Measurements from ENCODE around the gene SYT1. TPM values are rescaled to one million over a fixed set of nuclear protein-coding genes. Genes with fewer than 3 reads are reported as not detected.

SYT1 gene
- total RNA-seq, 2 experiments from 2014 or later: not detected

DNA sequence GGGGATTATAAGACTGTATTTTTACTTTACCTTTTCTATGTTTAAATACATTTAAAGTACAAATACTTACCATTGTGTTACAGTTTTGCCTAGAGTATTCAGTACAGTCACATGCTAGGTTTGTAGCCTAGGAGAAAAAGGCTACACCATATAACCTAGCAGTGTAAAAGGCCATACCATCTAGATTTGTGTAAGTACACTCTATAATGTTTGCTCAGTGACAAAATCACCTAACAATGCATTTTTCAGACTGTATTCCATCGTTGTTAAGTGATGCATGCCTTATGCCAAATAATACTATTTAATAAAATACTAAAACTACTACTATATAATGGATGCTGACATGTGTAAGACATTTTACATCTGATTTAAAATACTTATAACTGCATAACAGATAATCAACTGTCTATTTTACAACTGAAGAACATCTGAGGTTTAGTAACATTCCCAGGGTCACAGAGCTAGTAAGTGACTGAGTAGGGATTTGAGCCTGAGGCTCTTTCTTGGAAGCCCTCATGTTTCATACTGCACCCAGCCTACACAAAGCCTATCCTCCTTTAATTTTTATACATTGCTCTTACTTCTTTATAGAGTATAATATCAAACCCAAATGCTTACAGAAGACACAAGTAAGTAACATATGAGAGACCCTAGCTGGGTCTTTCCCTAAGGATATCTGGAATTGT, 296.8 kb downstream of the SYT1 start:
- CTCF ChIA-PET: no interaction called here

DNA sequence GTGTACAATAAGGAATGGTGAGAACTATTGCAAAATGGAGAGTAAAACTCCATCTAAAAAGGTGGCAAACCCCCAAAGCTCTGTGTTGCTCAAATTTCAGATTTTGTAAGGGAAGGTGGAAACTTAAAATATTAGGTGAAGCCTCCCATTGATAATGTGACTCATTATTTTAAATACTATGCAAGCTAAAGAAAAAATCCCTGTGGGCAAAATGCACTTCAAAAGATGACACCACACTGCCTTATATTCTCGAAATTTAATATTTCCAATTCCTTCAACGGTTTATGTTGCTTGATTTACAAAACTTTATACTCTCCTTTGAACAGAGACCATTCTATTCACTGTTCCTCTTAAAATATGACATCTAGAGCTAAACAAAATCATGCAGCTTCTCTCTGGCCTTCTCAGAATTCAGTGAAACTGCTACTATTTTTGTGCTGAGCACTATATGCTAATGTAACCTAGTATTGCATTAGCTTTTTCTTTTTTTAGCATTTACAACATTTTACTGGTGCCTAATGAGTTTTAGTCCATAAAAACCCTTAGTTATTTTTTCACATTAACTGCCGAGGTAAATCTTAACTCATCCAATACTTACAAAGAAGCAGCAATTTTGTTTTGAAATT, 297.7 kb downstream of the SYT1 start:
- Mint-ChIP-seq H3K9me3 (peaks cover 3% of the 10 kb centered on the region), H3K4me3 (no peak overlapping the region), H3K4me1 (ENCODE audit: low read depth) (no peaks in the 10 kb centered on the region), H3K27me3 (no peaks in the 10 kb centered on the region), H3K27ac (no peak overlapping the region), H3K36me3 (ENCODE audit: low read depth) (no peaks in the 10 kb centered on the region)
- no peak for DNase-seq
- ATAC-seq (ENCODE audit: poor library complexity): no peak
- intact Hi-C loops (cut with DNase I, micrococcal nuclease): no loop called here
- no peak overlapping the region for H3K27ac ChIP-seq (ENCODE audit: low read depth in 1 of 2, low read length in 2 of 2)
- no peak overlapping the region for H3K4me3 ChIP-seq (ENCODE audit: low read length)
- POLR2A ChIA-PET: no interaction called here
- H3K4me1 ChIP-seq (ENCODE audit: insufficient read depth, low read length): no peaks in the 10 kb centered on the region
- TF ChIP-seq, protein P1, sequence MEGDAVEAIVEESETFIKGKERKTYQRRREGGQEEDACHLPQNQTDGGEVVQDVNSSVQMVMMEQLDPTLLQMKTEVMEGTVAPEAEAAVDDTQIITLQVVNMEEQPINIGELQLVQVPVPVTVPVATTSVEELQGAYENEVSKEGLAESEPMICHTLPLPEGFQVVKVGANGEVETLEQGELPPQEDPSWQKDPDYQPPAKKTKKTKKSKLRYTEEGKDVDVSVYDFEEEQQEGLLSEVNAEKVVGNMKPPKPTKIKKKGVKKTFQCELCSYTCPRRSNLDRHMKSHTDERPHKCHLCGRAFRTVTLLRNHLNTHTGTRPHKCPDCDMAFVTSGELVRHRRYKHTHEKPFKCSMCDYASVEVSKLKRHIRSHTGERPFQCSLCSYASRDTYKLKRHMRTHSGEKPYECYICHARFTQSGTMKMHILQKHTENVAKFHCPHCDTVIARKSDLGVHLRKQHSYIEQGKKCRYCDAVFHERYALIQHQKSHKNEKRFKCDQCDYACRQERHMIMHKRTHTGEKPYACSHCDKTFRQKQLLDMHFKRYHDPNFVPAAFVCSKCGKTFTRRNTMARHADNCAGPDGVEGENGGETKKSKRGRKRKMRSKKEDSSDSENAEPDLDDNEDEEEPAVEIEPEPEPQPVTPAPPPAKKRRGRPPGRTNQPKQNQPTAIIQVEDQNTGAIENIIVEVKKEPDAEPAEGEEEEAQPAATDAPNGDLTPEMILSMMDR (IDR thresholded peaks at IDR 0.05): no peak
- CTCF ChIA-PET: no interaction called here
- no peaks in the 10 kb centered on the region for H3K27me3 ChIP-seq (ENCODE audit: control insufficient read depth in 1 of 2, insufficient read depth in 2 of 2, low read length in 2 of 2)
- H3K9me3 ChIP-seq (ENCODE audit: control insufficient read depth in 1 of 2, insufficient read depth in 1 of 2, low read length in 2 of 2): no peaks in the 10 kb centered on the region
- H3K36me3 ChIP-seq (ENCODE audit: insufficient read depth, low read length): no peaks in the 10 kb centered on the region

More for the DNA sequence above, 296.8 kb downstream of the SYT1 start:
- no peak overlapping the region for H3K4me3 Mint-ChIP-seq
- DNase-seq (no peak), ATAC-seq (ENCODE audit: poor library complexity) (no peak)
- no peaks in the 10 kb centered on the region for H3K4me1 Mint-ChIP-seq (ENCODE audit: low read depth)
- intact Hi-C loops (cut with DNase I, micrococcal nuclease): no loop called here
- TF ChIP-seq, protein P1 (IDR thresholded peaks at IDR 0.05): no peak
- H3K9me3 Mint-ChIP-seq: peaks cover 3% of the 10 kb centered on the region
- no peaks in the 10 kb centered on the region for H3K9me3 ChIP-seq (ENCODE audit: control insufficient read depth in 1 of 2, insufficient read depth in 1 of 2, low read length in 2 of 2)
- no peaks in the 10 kb centered on the region for H3K36me3 ChIP-seq (ENCODE audit: insufficient read depth, low read length)
- H3K27me3 Mint-ChIP-seq: no peaks in the 10 kb centered on the region
- H3K27ac Mint-ChIP-seq: no peak overlapping the region
- POLR2A ChIA-PET: no interaction called here
- H3K27ac ChIP-seq (ENCODE audit: low read depth in 1 of 2, low read length in 2 of 2): no peak overlapping the region
- no peaks in the 10 kb centered on the region for H3K27me3 ChIP-seq (ENCODE audit: control insufficient read depth in 1 of 2, insufficient read depth in 2 of 2, low read length in 2 of 2)
- H3K4me1 ChIP-seq (ENCODE audit: insufficient read depth, low read length): no peaks in the 10 kb centered on the region
- no peak overlapping the region for H3K4me3 ChIP-seq (ENCODE audit: low read length)
- no peaks in the 10 kb centered on the region for H3K36me3 Mint-ChIP-seq (ENCODE audit: low read depth)

- intact Hi-C loops (cut with DNase I, micrococcal nuclease): no loop called here
- Mint-ChIP-seq H3K27me3 (no peaks in the 10 kb centered on the region), H3K27ac (no peak overlapping the region), H3K9me3 (peaks cover 3% of the 10 kb centered on the region), H3K36me3 (ENCODE audit: low read depth) (no peaks in the 10 kb centered on the region), H3K4me3 (no peak overlapping the region), H3K4me1 (ENCODE audit: low read depth) (no peaks in the 10 kb centered on the region)
- Histone ChIP-seq H3K27ac (ENCODE audit: low read depth in 1 of 2, low read length in 2 of 2) (no peak overlapping the region), H3K4me3 (ENCODE audit: low read length) (no peak overlapping the region), H3K4me1 (ENCODE audit: insufficient read depth, low read length) (no peaks in the 10 kb centered on the region), H3K27me3 (ENCODE audit: control insufficient read depth in 1 of 2, insufficient read depth in 2 of 2, low read length in 2 of 2) (no peaks in the 10 kb centered on the region), H3K36me3 (ENCODE audit: insufficient read depth, low read length) (no peaks in the 10 kb centered on the region), H3K9me3 (ENCODE audit: control insufficient read depth in 1 of 2, insufficient read depth in 1 of 2, low read length in 2 of 2) (no peaks in the 10 kb centered on the region)
- TF ChIP-seq, protein P1 (IDR thresholded peaks at IDR 0.05): no peak
- CTCF ChIA-PET: no interaction called here
- ATAC-seq (ENCODE audit: poor library complexity) (no peak), DNase-seq (no peak)
- POLR2A ChIA-PET: no interaction called here
Measured at GRCh38 chr12:79162948-79163347, 298.4 kb downstream of the SYT1 start.
